IPS-11a (cell line): ENCODE results near the gene DDX28.
"Not testable (repeated sequence)": the region's sequence is repeated elsewhere in the genome, so short reads cannot be mapped to it uniquely, and the experiment has no call there.

Source experiments
- H3K4me3 ChIP-seq: one replicate; pipeline ENCODE4 v1.5.1; 2013; ENCODE audit warnings: low read depth, low read length, control low read depth

Gene DDX28

DNA sequence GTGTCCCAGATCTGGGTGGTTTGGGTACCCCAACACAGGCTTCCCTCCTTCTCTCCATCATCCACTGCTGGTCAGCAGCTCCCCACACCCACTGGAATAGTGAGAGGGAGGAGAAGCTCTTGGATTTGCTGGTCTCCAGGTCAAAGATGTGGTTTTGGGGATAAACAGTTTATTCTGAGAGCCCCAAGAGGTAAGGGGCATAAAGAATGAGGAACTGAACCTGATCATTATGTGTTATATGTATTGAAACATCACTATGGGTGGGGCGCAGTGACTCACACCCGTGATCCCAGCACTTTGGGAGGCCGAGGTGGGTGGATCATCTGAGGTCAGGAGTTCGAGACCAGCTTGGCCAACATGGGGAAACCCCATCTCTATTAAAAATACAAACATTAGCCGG is 27.6 kb downstream of the DDX28 start:
- H3K4me3 ChIP-seq, result no peak overlapping the region

DNA sequence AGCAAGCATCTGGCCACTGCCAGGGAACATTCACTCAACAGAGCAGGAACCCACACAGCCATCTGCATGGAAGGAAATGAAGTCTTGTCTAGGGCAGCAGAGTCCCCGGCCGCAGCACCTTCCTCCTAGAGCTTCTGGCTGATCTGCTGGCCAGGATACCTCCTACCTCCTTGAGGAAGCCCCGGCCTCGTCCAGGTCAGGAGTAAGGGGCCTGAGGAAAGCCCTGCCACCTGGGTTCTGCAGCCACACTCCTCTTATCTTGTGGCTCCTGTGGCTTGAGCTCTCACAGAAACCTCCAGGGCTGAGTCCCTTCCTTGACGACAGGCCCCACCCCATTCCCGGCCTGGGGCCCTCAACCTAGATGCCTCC is 29.0 kb downstream of the DDX28 start:
- H3K4me3 ChIP-seq, result not testable (repeated sequence)

DNA sequence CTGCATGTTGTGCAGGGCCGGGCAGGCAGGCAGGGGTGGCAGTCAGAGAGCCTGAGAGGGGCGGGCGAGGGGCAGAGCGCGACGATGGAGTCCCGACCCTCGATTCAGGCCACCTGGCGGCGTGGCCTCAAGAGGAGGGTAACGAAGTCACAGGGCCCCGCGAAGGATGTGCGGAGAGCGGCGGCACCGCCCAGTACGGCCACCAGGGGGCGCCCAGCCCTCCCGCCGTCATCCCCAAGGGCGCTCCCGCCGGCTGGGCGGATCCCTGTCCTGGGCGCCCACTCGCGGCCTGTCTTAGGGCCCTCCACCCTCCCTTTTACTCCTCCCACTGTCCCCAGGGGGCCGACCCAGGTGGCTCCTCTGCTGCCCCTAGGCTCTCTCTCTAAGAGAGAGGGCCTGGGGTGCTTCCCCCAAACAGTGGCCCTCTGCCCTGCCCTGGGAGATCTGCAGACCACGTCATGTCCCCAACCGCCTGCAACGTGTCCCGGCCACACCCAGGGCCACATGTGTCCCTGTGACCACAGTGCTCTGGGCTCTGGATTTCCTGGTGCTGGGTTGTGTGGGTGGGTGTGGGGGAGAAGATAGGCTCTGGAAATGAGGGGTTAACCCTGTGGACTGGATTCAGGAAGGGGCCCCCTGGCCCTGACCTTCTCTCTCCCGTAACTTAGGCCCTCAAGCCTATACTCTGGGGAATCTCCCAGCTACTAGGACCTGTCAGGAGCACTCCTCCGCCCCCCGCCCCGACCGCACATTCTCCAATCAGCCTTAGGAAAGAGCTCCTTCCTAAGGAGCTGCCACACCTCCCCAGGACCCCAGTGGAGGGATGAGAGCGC is 29.6 kb downstream of the DDX28 start:
- H3K4me3 ChIP-seq, result no peak overlapping the region

DNA sequence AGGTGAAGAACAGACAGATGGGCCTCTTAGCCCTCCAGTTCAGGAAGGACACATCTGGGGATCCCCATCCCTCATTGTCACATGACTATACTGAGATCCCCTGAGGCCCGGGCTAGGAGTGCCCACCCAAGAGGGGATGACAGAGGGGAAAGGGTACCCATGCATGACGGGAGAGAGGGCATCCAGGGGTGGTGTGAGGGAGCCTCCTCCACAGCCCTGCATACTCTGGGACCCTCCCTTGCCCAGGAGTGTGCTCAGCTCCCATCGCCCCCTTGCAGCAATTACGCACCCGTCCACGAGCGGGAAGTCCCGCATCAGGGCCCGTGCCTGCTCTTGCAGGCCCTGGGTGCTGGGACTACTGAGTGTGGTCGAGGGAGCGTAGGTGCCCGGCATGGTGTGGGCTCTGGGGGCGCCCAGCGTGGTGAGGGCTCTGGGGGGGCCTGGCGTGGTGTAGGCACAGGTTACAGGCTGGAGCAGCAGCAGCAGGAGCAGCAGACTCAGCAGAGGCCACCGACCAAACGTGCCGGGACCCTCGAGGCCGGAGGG is 30.3 kb downstream of the DDX28 start:
- no peak overlapping the region for H3K4me3 ChIP-seq

DNA sequence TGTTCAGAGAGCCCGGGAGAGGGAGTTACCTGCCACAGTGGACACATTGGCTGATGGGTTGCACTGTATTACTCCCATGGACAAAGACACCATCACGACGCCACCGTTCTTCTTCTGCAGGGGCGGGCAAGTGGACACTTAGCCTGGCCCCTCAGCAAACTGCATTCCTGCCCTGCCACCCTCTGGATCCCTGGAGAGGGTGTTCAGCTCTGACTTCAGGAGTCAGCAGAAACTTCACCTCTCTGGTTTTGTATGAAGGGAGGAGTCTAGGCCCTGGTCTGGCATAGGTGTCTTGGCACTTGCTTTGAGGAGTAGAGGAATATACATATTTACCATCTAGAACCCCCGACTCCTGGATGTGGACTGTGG is 33.0 kb downstream of the DDX28 start:
- no peak overlapping the region for H3K4me3 ChIP-seq

DNA sequence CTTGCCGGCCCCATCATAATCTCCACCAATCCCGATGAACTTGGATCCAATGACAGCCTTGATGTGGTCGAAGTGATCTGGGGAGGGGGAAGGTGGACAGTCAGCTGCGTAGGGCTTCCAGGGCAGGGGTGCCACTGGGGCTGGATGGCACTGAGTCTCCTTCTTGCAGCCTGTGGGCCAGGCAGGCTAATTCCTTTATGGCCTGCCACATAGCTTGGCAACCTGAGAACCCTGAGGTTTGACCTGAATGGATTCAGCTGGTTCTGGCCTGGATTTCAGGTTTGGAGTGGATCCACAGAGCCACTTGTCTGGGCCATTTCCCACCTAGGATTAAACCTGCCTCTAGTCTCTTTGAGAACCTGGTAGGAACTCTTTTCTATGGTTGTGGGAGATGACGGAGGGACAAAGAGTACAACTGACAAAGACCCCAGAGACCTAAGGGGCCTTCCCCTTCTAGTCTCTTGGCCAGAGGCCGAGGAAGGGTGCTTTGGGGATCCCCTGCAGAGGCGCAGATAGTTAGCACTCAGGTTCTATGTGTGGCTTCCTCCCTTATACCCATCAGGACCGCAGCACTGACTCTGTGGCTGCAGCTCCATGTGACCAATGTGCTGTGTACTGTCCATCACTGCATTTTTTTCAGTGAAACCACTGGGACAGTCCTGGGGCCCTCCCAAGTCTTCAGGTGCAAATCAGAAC is 33.6 kb downstream of the DDX28 start:
- no peak overlapping the region for H3K4me3 ChIP-seq

DNA sequence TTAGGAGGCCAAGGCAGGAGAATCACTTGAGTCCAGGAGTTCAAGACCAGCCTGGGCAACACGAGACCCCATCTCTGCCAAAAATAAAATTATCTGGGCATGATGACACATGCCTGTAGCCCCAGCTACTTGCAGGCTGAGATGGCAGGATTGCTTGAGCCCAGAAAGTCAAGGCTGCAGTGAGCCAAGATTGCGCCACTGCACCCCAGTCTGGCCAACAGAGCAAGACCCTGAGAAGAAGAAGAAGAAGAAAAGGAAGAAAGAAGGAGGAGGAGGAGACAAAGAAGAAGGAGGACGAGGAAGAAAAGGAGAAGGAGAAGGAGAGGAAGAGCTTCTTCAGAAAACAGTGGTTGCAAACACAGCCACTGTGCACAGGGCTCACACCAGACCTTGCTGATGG is 34.4 kb downstream of the DDX28 start:
- no peak overlapping the region for H3K4me3 ChIP-seq

DNA sequence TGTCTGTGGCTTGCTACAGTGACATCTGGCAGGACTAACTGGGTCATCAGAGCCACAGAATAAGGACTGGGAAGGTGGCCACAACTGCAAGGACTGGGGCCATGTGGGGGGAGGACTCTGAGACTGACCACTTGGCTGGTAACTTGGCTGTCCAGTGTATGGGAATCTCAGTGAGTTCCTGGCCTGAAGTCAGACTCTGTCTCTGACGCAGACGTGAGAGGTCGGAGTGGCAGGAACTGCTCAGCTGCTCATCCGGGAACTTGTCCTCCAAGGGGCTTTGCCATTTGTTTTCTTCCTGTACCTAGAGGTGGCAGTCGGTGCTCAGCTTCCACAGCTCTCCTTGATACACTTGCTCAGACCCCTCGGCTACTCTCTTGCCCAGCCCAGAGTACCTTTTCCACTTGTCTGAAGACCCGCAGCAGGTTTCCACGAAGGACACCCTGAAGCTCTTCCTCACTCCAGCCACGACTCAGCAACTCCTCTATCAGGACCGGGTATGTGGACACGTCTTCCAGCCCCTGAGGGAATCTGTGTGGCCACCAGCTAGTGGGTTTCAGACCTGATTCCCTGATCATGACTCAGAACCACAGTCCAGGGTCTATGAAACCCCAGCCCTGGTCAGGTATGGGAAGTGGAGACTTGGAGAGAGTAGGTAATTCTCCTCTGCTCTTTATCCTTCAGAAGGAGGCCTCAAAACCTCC is 35.4 kb downstream of the DDX28 start:
- no peak overlapping the region for H3K4me3 ChIP-seq

DNA sequence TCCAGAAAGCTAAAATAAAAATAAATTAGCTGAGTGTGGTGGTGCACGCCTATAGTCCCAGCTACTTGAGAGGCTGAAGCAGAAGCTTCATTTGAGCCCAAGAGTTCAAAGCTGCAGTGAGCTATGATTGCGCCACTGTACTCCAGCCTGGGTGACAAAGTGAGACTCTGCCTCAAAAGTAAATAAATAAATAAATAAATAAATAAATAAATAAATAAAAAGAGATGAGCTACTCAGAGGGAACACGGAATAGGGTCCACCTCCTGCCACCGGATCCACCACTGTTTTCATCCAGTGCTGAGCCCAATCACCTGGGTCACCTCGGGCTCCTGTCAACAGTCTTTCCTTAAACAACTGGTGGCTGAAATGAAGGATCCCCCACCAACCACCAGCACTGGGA is 36.1 kb downstream of the DDX28 start:
- H3K4me3 ChIP-seq, result no peak overlapping the region

DNA sequence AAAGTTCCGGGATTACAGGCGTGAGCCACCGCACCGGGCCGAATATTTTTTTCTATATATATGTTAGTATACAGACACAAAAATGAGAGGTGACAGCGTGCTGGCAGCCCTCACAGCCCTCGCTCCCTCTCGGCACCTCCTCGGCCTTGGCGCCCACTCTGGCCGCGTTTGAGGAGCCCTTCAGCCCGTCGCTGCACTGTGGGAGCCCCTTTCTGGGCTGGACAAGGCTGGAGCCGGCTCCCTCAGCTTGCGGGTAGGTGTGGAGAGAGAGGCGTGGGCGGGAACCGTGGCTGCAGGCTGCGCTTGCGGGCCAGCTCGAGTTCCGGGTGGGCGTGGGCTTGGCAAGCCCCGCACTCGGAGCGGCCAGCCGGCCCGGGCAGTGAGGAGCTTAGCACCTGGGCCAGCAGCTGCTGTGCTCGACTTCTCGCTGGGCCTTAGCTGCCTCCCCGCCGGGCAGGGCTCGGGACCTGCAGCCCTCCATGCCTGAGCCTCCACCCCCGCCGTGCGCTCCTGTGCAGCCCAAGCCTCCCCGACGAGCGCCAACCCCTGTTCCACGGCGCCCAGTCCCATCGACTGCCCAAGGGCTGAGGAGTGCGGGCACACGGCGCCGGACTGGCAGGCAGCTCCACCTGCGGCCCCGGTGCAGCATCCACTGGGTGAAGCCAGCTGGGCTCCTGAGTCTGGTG is 40.9 kb downstream of the DDX28 start:
- no peak overlapping the region for H3K4me3 ChIP-seq

DNA sequence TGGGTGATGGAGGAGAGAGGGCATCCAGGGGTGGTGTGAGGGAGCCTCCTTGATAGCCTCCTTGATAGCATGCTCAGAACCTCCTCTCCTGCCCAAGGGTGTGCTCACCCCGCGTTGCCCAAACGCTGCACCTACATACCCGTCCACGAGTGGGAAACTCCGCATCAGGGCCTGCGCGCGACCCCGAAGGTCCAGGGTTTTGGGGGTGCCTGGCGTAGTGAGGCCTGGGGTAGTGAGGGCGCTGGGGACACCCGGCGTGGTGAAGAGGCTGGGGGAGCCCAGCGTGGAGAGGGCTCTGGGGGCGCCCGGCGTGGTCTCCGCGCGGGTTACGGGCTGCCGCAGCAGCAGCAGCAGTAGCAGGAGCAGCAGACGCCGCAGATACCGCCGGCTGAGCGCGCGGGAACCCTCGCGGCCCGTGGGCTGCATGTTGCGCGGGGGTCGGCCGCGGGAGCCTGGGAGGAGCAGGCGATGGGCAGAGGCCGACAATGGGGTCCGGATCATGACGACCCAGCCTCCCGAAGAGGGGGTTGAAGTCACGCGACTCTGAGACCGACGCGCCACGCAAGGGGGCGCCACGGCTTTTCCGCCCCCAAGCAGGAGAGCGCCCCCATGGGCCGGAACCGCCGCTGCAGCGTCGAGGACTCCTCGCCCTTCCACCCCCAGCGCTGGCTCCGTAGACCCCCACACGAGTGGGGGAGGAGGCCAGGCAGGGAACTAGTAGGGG is 42.9 kb downstream of the DDX28 start, which contains the start of gene DPEP3:
TSS of gene DPEP3 (minus strand) at position 545 of the 724 bp plus-strand sequence. CDS start at position 426, 119 bp downstream.
- H3K4me3 ChIP-seq, result no peak within 1 kb of the TSS

DNA sequence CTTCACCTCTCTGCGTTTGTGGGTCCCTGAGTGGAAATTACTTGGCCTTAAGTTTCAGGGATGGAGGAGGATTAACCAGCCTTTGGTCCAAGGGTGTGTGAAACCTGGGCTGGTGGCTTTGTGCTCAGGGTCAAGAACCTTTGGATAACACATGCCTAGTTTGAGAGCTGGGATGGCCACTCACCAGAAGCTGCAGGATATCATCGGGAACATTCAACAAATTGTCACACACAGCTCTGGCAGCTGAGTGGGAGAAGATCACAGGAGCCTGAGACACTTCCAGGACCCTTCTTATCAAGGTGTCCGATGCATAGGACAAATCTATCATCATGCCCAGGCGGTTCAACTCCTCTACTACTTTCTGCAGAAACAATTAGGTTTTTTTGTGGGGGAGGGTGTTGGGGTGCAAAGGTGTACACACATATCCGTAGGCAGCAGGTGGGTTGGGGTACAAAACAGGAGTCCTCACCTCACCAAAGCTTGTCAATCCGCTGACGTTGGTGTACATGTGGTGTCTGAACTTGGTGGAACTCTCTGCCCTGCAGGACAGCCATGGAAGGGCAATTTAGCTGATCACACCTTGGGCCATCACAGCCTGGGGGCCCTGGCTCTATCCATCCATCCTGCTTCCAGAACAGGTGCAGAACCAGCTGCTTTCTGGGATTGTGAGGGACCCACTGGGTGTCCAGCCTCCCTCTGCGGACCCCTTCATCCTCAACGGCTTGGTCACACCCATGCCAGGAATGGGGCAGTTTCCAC is 45.4 kb downstream of the DDX28 start:
- H3K4me3 ChIP-seq, result no peak overlapping the region

DNA sequence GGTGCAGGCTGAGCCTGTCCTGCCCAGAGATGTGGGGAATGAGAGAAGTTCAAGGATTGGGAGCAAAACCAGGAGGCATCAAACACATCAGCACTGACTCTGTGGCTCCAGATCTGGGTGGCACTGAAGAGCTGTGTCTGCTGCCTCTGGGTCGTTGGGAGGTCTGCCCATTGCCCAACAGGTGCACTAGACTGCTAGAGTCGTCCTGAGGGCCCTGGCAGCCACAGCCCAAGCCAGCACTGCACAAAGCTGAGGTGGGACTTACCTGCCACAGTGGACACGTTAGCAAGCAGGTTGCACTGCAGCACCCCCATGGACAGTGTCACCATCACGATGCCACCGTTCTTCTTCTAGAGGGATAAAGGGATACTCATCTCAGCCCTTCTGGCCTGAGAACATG is 46.0 kb downstream of the DDX28 start:
- H3K4me3 ChIP-seq, result no peak overlapping the region

DNA sequence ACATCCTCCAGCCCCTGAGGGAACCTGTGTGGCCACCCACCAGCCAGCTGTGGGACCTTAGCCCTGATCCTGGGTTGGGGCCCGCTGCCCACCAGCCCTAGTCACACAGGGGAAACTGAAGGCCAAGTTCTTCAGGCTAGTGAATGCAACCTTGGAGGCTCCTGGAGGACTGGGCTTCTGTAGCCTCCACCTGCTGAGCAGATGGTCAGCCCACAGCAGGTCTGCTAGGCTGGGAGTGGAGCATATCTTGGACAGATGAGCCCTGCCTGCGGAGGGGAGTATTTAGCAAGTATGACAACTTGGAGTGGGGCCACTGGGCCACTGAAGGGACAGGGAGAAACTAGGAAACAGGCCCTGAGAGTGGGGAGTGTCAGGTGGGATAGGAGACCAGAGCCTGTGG is 46.8 kb downstream of the DDX28 start:
- H3K4me3 ChIP-seq, result no peak overlapping the region

DNA sequence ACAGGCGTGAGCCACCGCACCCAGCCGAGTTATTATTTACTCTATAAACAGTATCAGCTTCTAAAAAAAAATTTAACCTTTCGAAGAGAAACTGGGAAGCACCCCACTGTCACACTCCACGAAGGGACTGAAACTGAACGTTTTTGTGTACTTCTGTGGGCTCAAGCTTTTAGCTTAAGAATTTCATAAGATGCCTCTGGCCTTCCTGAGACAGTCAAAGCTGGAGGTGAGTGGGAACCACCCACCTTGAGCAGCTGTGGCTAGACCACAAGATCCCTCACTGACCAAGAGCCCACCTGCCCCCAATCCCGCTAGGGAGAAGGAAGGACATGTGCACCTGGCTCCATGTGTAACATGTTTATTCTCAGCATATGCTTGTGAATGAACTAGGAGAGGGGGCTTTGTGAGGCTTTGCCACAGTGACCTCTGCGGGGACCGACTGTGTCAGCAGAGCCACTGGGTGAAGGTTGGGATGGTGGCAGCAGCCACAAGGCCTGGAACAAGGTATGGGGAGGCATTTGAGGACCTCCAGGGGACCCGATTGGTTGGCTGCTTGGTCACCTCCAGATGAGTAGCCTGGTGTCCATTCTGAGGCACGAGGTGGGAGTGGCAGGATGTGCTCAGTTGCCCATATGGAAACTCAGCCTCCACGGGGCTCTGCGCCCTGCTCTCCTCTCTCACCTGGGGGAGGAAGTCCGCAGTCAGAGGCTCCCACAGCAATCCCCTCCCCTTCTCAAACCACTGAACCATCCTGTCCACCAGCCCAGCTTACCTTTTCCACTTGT is 47.5 kb downstream of the DDX28 start:
- H3K4me3 ChIP-seq, result no peak overlapping the region

DNA sequence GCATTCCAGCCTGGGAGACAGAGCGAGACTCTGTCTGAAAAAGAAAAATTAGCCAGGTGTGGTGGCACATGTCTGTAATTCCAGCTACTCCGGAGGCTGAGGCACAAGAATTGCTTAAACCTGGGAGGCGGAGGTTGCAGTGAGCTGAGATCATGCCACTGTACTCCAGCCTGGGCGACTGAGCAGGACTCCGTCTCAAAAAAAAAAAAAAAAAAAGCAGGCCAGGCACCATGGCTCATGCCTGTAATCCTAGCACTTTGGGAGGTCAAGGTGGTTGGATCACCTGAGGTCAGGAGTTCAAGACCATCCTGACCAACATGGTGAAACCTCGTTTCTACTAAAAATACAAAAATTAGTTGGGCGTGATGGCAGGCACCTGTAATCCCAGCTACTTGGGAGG is 50.7 kb downstream of the DDX28 start:
- H3K4me3 ChIP-seq, result not testable (repeated sequence)

DNA sequence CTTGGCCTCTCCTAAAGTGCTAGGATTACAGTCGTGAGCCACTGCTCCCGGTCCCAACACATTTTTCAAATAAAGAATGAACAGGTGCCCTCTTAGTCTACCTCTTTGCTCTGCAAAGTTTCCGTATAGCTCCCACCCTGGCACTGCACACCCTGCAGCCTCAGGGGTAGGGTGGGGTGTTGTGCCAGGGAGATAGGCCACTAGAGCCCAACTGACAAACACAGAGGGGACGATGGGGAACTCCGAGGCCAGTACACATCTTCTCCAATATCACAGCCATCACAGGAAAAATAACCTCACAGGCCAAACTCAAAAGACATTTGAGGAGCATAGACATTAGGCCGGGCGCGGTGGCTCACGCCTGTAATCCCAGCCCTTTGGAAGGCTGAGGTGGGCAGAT is 51.9 kb downstream of the DDX28 start:
- H3K4me3 ChIP-seq, result no peak overlapping the region
